Body of pancreas (tissue), 4 donors: ENCODE data around the gene AKAP8. TPM values are rescaled to one million over a fixed set of nuclear protein-coding genes. Genes with fewer than 3 reads are reported as not detected.

Experiments used
- ATAC-seq: fragments of 150-250 bp; one replicate; pipeline ENCODE4 v1.9.1; 2016
- DNase-seq, 4 donors: peaks; one replicate each; pipeline ENCODE4 v3.0.0-alpha.2; 2019
- H3K27ac ChIP-seq, 4 donors: fragments of 200-600 bp; sonication (generic); 1 replicate in 3 of 4; 2 replicates in 1 of 4; pipeline versions ENCODE4 v1.5.1 to v1.6.1; 2016 to 2019; ENCODE audit warnings: mild to moderate bottlenecking in 1 of 4, mixed read lengths in 1 of 4, moderate library complexity in 1 of 4
- H3K27me3 ChIP-seq, 2 donors: fragments of 200-600 bp; sonication (generic); one replicate each; pipeline ENCODE4 v1.6.0; 2016; ENCODE audit warnings: mild to moderate bottlenecking in 1 of 2
- H3K36me3 ChIP-seq, 2 donors: fragments of 200-600 bp; sonication (generic); replicated peaks in 1 of 2; 2 replicates each; pipeline ENCODE4 v1.5.1; 2016; ENCODE audit warnings: low read depth in 2 of 2; ENCODE audit not compliant: insufficient read depth in 1 of 2
- H3K4me1 ChIP-seq: fragments of 200-600 bp; sonication (generic); one replicate; pipeline ENCODE4 v1.6.0; 2016
- H3K4me3 ChIP-seq, 2 donors: fragments of 200-600 bp; sonication (generic); 1 replicate in 1 of 2; 2 replicates in 1 of 2; pipeline ENCODE4 v1.5.1; 2016 to 2019
- H3K9me3 ChIP-seq, 3 donors: fragments of 200-600 bp; sonication (generic); 1 replicate in 2 of 3; 2 replicates in 1 of 3; pipeline ENCODE4 v1.5.1; 2016
- CTCF ChIP-seq, 7 experiments: fragments of 450-650 bp in 4 of 7; fragments of 200-600 bp in 3 of 7; sonication (generic) in 3 of 7; IDR thresholded peaks; one replicate each; pipeline ENCODE4 v1.5.1; 2016 to 2019; ENCODE audit warnings: antibody characterized with exemption in 7 of 7
- POLR2A ChIP-seq, 3 donors: fragments of 450-650 bp; IDR thresholded peaks; one replicate each; pipeline ENCODE4 v1.6.1; 2016; ENCODE audit warnings: antibody characterized with exemption in 3 of 3, mild to moderate bottlenecking in 2 of 3
- WGBS, 2 donors: methylation state at CpG; one replicate each; pipeline ENCODE4 v1.1.5; 2017; 5-methylcytosine and 5-hydroxymethylcytosine counted together
- intact Hi-C: fragments of 100-400 bp; cut with DNase I; formaldehyde crosslinking; loops from one replicate; pipeline ENCODE4 v1.15.1; 2023
- total RNA-seq, 2 donors: library from RNA; depleted of rRNA; stranded (reverse); fragments of >200 nt; gene quantifications; one replicate each; pipeline ENCODE4 v1.1.0, GENCODE V29; 2016

AKAP8 gene
- total RNA-seq, 2 donors from 2014 or later: 11.2 to 19.4 TPM

- WGBS, 2 donors: 24 to 25% methylated on average over 3 to 5 of the region's 5 CpGs
- Histone ChIP-seq H3K27ac (peak overlapping the region; percentile 73 to 87 (median 79)), H3K36me3 (no peaks in the 10 kb centered on the region), H3K4me3 (no peak overlapping the region), H3K27me3 (no peaks in the 10 kb centered on the region), H3K4me1 (peaks cover 99% of the 10 kb centered on the region), H3K9me3 (no peaks in the 10 kb centered on the region)
- TF ChIP-seq POLR2A (IDR thresholded peaks at IDR 0.05) (peak in 1 of 3 donors; percentile 27), CTCF (IDR thresholded peaks at IDR 0.05) (no peak)
- intact Hi-C loops: loop anchor here (10.0 kb wide), 1 partner anchor 49 kb away; no protein-coding TSS in a partner anchor
- ATAC-seq (peak; percentile 70), DNase-seq (peak; percentile 69 to 73 (median 70))
Measured at GRCh38 chr19:15323496-15324235, 55.9 kb downstream of the AKAP8 start.

GRCh38 chr19:15321739-15322138, 57.8 kb downstream of the AKAP8 start:
- 50 to 57% methylated on average over 2 of the region's 2 CpGs for WGBS, 2 donors
- ATAC-seq (no peak), DNase-seq (no peak)
- TF ChIP-seq CTCF (IDR thresholded peaks at IDR 0.05) (no peak), POLR2A (IDR thresholded peaks at IDR 0.05) (no peak)
- intact Hi-C loops: loop anchor here (10.0 kb wide), 1 partner anchor 47 kb away; no protein-coding TSS in a partner anchor
- Histone ChIP-seq H3K36me3 (no peaks in the 10 kb centered on the region), H3K9me3 (no peaks in the 10 kb centered on the region), H3K4me3 (no peak overlapping the region), H3K27me3 (no peaks in the 10 kb centered on the region), H3K27ac (peak overlapping the region; percentile 7 to 87 (median 24)), H3K4me1 (peaks cover 99% of the 10 kb centered on the region)

- ATAC-seq (no peak), DNase-seq (no peak)
- Histone ChIP-seq H3K4me1 (peaks cover 100% of the 10 kb centered on the region), H3K27me3 (no peaks in the 10 kb centered on the region), H3K9me3 (no peaks in the 10 kb centered on the region), H3K36me3 (no peaks in the 10 kb centered on the region), H3K4me3 (no peak overlapping the region), H3K27ac (no peak overlapping the region)
- TF ChIP-seq CTCF (IDR thresholded peaks at IDR 0.05) (no peak), POLR2A (IDR thresholded peaks at IDR 0.05) (no peak)
- intact Hi-C loops: loop anchor here (10.0 kb wide), 1 partner anchor 45 kb away; no protein-coding TSS in a partner anchor
- 54 to 62% methylated on average over 4 of the region's 4 CpGs for WGBS, 2 donors
Measured at GRCh38 chr19:15320116-15320515, 59.5 kb downstream of the AKAP8 start.

- ATAC-seq (no peak), DNase-seq (peak in 1 of 4 donors; percentile 48)
- peak overlapping the region in 1 of 4 donors; percentile 47 for H3K27ac ChIP-seq
- no peaks in the 10 kb centered on the region for H3K27me3 ChIP-seq
- H3K4me1 ChIP-seq: peaks cover 100% of the 10 kb centered on the region
- H3K4me3 ChIP-seq: no peak overlapping the region
- intact Hi-C loops: no loop called here
- no peak for TF ChIP-seq CTCF (IDR thresholded peaks at IDR 0.05)
- no peak for TF ChIP-seq POLR2A (IDR thresholded peaks at IDR 0.05)
- H3K9me3 ChIP-seq: no peaks in the 10 kb centered on the region
- WGBS, 2 donors: 31 to 36% methylated on average over 4 to 6 of the region's 6 CpGs
- H3K36me3 ChIP-seq: no peaks in the 10 kb centered on the region
Measured at GRCh38 chr19:15318241-15318691, 61.3 kb downstream of the AKAP8 start.
